Smooth muscle cell of the pulmonary artery (primary cell): ENCODE measurements around the gene PIGO. TPM values are rescaled to one million over a fixed set of nuclear protein-coding genes. Genes with fewer than 3 reads are reported as not detected.

Experiments
- total RNA-seq: library from RNA; depleted of rRNA; stranded (reverse); fragments of >200 nt; gene quantifications from 2 replicates; pipeline ENCODE4 v1.2.3, GENCODE V29; 2014

The PIGO gene
- total RNA-seq = 18.8 and 25.9 TPM in 2 replicates

DNA sequence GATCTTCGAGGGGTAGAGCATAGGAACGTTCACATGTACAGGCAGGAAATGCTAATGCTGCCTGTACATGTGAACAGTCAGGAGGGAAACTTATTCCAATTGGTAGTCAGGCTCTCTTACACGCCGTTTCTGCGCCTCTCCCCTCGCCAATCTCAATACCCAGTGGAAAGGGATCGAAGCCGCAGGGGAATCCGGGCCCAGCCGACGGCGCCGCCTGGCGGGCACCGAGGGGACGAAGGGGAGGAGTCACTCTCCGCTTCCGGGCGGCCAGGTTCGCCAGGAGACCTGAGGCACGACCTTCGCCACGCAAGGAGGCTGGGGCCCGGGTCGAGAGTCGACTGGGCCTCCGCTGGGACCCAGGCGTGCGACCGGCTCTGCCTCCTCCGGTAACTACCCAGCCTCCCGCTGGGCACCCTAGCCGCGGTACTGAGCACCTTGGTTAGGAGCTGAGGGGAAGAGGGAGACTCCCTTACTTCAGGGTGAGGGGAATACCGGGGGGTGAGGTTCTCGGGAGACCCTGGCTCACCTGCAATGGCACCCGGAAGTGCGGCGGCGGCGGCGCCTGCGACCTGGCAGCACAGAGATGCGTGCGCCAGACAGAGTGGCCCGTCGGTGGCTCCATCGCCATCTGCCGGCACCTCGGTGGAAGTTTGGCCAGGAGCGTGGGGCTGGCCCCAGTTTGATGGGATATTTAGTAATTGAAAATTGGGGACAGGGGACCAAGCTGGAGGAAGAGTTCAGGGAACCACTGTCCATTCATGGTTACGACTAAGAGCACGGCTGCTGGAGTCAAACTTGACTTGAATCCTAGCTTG is at the start of gene PIGO:
TSS of gene PIGO (minus strand) at position 557 of the 815 bp plus-strand sequence. CDS start 1,026 bp downstream, outside the sequence.

DNA sequence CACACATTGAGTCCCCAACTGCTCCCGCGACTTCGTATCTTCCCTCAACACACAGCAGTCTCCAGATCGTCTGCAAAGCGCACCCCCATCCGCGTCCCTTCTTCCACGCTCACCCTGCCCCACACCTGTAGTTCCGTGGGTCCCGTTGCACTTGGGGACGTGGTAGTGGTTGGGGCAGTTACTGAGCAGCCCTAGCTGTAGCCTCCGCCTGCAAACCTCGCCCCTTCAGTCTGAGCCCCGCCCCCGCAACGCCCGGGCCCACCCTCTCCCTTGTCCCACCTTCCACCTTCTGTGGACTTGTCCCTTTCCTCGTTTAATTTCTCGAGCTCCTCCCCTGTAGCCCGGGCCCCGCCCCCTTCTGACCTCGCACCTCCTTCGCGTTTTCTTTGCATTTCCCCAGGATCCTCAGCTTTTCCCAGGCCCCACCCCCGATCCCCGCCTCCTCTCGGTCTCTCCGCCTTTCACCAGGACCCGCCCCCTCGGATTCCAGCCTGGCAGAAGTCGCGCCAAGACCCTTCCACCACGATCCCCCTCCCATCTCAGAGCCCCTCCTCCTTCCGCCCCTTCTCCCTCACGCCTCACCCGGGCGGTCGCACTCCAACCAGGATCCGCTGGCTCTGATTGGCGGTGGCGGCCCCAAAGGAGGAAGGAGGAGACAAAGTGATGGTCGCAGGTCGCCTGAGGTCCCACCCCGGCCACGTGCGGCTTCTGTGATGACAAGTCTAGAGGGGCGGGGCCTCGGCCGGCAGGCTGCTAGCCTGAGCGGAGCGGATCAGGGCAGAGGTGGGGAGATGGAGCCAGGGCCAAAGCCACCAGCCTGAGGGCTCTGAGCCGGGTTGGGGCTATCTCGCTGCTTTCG is 19.5 kb upstream of the PIGO start, which contains the start of gene ATOSB:
TSS of gene ATOSB (minus strand) at position 183 of the 859 bp plus-strand sequence. CDS start 7,588 bp downstream, outside the sequence.

DNA sequence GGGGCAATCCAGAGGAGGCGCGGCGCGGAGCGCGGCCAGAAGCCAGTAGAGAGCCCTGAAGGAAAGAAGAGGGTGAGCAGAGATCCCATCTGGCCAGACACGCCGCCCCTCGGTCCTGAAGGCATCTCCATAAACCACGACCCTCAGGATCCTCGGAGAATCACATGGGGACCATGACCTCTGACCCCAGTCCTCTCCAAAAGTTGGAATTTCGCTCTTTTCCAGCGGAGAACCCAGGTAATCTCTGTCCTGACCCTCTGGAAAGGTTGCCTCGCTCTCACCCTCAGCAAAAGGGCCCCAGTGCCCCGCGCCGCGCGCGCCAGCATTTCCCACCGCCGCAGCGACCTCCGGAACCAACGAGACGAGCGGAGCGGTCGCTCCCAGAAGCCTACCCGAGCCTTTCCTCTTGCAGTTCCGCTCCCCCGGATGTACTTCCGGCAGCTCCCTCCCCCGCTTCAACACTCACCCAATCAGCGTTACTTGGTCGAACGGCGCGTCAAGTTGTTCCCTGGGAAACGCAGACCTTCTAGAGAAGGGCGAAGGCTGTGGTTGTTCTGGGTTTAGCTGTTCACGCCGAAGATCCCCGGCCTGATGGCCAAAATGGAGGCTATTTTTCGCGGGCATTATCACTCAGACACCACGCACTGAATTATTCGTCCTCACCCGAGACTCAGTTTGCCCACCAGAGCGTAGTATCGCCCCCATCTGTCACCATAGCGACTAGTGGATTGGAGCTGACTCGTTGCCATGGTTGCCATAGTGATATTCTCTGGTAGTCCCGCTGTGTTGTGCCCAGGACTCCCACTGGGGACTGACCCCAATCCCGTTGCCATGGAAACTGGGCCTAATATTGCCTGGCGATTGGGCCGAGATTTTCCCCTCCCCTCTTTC is 6.6 kb upstream of the PIGO start, which contains the start of gene STOML2:
TSS of gene STOML2 (minus strand) at position 363 of the 891 bp plus-strand sequence. CDS start at position 326, 37 bp downstream.

DNA sequence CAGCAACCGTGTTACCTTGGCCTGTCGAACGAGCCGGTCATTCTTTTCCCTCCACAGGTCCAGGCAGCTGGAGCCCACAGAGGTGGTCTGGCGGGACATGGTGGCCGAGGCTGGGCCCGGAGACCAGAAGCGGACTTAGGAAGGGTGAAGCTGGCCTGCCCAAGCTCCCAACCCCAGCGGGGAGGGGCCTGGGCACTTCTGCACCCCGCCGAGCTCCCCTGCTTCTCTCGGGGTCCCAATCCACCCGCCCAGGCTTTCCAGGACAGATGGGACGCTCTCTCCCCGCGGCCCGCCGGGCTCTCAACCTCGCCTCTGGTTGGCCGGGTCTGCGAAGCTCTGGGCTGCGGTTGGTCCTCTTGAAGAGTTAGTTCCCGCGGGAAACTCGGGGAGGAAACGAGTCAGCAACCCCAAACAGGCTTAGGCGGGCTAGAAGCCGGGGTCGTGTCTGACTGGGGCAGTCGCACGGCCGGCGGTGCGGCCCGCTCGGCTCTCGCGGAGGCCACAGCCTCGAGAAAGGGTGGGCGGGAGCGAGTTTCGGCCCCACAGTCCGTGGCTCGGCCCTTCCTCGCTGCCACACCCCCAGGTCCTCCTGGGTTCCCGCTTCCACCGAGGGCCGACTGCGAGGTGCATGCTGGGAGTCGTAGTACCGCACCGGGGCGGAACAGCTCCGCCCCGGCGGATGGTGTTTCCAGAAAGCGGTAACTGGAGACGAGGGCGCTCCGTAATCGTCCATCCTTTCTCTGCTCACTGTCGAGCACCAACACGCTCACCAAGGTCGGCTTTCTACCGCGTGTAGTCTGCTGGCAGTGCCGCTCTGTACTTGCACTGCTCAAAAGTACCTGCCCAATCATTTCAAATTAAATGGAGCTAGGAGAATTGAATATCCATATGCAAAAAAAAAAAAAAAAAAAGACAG is 16.7 kb downstream of the PIGO start, which contains the start of gene FANCG:
TSS of gene FANCG (minus strand) at position 517 of the 916 bp plus-strand sequence. CDS start at position 99, 418 bp downstream.

DNA sequence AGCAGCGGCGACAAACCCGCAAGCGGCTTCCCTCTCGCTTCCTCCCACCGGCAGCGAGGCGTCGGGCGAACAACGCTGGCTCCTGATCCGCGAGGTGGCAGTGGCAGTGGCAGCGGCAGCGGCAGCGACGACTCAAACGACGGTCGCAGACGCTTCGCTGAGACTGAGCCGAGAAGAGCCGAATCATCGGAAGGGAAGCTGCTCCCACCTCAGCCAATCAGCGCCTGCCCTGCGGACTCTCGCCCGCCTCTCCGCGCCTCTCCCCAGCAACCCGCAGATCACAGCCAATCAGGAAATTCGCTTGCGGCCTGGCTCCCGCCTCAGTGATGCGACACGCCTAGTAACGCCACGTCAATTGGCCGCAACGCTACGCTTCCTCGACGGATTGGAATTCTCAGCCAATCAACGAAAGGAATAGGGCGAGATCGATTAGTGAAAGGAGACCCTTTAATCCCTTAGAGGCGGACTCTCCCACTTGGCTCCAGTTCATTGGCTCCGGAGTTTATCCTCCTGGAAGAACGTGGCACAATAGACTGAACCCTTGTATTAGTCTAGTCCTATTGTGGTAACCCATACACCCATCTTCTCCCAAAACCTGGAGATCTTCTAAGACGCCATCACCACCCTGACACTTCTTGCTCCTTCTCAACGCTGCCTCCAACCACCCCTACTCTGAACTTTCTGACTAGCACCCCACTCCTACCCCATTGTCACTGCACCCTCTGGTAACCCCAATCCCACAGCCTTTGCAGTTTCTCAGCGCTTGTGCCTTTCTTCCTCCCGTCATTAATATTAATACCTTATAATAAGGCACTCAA is 23.7 kb downstream of the PIGO start, which contains the start of gene VCP:
TSS of gene VCP (minus strand) at position 165 of the 818 bp plus-strand sequence. CDS start 272 bp downstream, outside the sequence.

Other genes starting within 250 kb of the PIGO start
- 0.07 and 0.10 TPM in 2 replicates for gene PHF24, start 138.3 kb downstream of the PIGO start, total RNA-seq
- gene DNAJB5, start 106.8 kb downstream of the PIGO start, total RNA-seq = 10.2 and 10.5 TPM in 2 replicates
- gene VCP, start 24.0 kb downstream of the PIGO start, total RNA-seq = 381 and 478 TPM in 2 replicates
- gene FANCG, start 16.6 kb downstream of the PIGO start, total RNA-seq = 10.4 and 10.9 TPM in 2 replicates
- gene STOML2, start 6.5 kb upstream of the PIGO start, total RNA-seq = 99.2 and 132 TPM in 2 replicates
- 28.2 and 37.1 TPM in 2 replicates for gene ATOSB, start 19.3 kb upstream of the PIGO start, total RNA-seq
- gene UNC13B, start 65.4 kb upstream of the PIGO start, total RNA-seq = 34.3 and 40.9 TPM in 2 replicates